HG02610 (cell line): Measurements from ENCODE around the gene KLC3.

Source experiments
- ATAC-seq: cut with Tn5 transposase; IDR thresholded peaks from one replicate; pipeline ENCODE4 v1.9.1; 2021; ENCODE audit warnings: mild to moderate bottlenecking, moderate library complexity; ENCODE audit not compliant: unreplicated experiment

The KLC3 gene

GRCh38 chr19:45370410-45371204, 30.1 kb downstream of the KLC3 start, which contains the start of gene ERCC2:
TSS of gene ERCC2 (minus strand) at chr19:45370573. CDS start at chr19:45370540, 33 bp downstream.
- peak; percentile 95 for ATAC-seq

- no peak for ATAC-seq
Observed at GRCh38 chr19:45376045-45376724, 35.6 kb downstream of the KLC3 start.

DNA sequence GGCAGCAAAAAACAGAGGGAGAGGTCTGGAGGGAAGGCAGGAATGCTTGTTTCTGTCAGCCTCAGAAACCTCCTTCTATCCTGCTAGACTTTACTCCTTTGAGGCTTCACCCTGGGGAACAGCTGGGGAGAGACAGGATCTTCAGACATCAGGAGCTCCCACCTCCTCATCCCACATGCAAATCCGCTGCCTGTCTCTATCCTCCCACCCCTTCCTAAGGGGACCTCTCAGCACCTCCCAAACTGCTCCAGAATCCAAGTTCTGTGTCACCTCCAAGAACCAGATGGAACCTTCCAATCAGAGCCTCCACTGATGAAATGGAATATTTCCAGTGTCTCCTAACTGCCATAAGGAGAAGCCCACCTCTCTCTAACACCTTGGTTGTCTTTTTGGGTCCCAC, 39.6 kb downstream of the KLC3 start:
- ATAC-seq, result no peak

- ATAC-seq, result no peak
Observed at GRCh38 chr19:45382426-45382825, 41.9 kb downstream of the KLC3 start.

DNA sequence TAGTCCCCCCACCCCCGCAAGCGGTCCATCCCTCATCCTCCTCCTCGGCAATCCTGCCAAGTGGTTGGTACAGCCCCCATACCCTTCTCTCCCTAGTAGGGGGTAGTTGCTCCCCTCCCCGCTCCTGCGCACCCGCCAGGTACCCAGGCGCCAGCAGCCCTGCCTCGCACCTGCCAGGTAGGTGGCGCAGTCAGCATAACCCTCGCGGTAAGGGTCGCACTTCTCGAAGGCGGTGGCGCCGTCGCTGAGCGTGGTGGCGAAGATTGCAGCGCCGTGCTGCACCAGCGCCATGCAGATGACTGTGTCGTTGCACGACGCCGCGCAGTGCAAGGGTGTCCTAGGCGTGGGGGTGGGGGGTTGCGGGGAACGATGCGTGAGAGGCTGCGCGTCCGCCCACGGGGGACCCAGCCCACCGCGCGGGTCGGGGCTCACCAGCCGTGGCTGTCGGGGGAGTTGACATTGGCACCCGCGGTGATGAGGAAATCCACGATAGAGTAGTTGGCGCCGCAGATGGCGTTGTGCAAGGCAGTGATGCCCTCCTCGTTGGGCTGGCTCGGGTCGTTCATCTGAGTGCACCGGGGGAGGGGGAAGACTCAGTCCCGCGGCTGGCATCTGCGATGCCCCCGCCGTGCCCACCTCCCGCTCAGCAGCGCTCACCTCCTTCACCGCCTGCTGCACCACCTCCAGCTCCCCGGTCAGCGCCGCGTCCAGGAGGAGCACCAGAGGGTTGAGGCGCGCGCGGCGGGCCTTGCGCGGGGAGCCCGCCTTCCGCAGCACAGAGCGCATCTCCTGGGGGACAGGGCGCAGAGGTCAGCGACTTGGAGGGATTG, 45.1 kb downstream of the KLC3 start:
- no peak for ATAC-seq

DNA sequence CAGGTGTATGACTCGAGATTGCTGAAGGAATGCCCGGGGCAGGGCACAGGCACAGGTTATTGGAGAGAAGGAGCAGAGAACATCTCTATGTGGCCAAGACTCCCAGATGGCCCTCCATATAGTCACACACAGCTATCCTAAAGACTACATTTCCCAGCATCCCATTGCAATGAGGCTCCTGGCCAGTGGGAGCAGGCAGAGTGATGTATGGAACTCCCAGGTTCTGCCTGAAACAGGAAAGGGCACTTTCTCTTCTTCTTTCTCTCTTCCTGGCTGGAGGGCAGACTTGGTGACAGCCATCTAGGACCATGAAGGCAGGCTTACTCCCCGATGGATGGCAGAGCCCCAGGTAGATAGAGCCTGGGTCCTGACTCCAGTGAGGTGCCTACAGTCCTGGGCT, 50.8 kb downstream of the KLC3 start:
- ATAC-seq, result no peak

DNA sequence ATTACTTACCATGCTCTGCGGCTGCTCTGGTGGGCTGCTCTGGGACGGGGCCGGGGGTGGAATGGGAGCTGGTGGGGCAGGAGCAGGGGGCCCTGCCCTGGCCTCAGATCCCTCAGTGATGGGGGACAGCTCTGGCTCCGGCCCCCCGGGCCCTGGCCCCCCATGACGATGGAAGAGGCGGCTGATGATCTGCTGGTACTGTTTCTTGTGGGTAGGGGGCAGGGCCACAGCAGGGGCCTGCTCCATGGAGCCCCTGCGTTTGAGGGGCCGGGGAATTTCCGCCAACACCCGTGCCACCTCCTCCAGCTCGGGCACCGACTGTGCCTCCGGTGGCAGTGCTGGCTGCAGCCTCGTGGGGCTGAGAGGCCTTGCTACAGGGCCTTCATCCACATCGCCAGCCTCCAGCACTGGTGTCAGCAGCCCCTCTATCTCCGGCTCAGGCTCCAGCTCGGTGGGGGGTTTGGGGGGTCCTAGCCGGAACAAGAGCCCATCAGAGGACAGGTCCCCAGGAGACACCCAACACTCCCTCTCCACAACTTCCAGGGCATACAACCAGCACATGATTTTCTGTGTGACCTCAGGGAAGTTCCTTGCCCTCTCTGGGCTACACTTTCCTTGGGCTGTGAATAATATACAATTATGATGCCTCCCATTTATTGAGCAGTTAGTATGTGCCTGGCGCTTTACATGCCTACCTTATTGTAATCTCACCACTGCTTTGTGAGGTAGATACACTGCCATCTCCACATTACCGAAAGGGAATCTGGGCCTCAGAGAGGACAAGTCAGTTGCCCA, 51.5 kb downstream of the KLC3 start:
- ATAC-seq, result no peak

DNA sequence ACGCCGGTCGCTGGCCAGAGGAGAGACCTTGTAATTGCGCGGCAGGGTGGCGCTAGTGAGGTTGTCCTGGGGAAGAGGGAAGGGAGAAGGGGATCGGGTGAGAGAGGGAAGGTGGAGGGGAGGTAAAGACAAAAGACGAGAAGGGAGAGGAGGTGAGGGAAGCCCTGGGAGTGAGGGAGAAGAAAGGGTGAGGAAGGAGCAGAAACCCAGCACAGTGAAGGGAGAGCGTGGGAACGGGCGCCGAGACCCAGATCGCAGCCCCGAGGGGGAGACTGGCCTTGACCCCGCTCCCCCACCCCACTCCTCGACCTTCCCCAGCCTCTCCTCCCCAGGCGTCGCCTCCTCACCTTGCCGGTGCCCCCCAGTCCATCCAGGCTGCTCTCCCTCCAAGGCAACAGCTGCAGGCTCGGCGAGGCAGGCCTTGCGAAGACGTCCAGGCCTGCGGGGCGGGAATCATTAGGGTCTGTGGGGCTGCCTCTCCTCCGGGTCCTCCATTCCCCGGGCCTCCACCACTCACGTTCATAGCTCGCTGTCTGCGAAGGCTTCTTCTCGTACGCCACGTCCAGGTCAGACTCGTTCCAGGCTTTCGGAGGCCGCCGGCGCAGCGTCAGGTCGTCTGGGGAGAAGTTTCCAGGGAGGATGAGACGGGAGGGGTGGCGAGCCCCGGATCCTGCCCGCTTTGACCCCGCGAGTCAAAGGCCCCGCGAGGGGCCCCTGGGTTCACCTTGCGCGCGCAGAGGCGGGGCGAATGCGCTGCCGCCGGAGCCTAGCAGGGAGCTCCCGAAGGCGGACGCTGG, 55.5 kb downstream of the KLC3 start:
- no peak for ATAC-seq

- ATAC-seq, result no peak
Observed at GRCh38 chr19:45400192-45400591, 59.6 kb downstream of the KLC3 start.
